Neural crest cell (in vitro differentiated cells): ENCODE data around the gene CCR2. TPM values are rescaled to one million over a fixed set of nuclear protein-coding genes. Genes with fewer than 3 reads are reported as not detected.

Experiments used
- DNase-seq: peaks from one replicate; pipeline ENCODE4 v3.0.0; 2021; ENCODE audit warnings: low read depth, mixed read lengths, low spot score
- H3K27ac Mint-ChIP-seq: one replicate; pipeline ENCODE4 v1.8.0; 2021; ENCODE audit warnings: mild to moderate bottlenecking, mixed read lengths; ENCODE audit not compliant: unreplicated experiment
- H3K27me3 Mint-ChIP-seq: 2 replicates; pipeline ENCODE4 v1.8.0; 2021; ENCODE audit warnings: low read depth, mild to moderate bottlenecking, mixed read lengths
- H3K36me3 Mint-ChIP-seq: 2 replicates; pipeline ENCODE4 v1.8.0; 2021; ENCODE audit warnings: low read depth, mild to moderate bottlenecking, mixed read lengths
- H3K4me1 Mint-ChIP-seq: 2 replicates; pipeline ENCODE4 v1.8.0; 2021; ENCODE audit warnings: mixed read lengths
- H3K4me3 Mint-ChIP-seq: one replicate; pipeline ENCODE4 v1.8.0; 2021; ENCODE audit warnings: mild to moderate bottlenecking, mixed read lengths
- H3K9me3 Mint-ChIP-seq: 2 replicates; pipeline ENCODE4 v1.8.0; 2021; ENCODE audit warnings: mixed read lengths
- CTCF ChIP-seq: fragments of 200-600 bp; sonication (generic); conservative IDR thresholded peaks from 2 replicates; pipeline ENCODE4 v1.5.0; 2021; ENCODE audit warnings: antibody characterized with exemption, mild to moderate bottlenecking
- total RNA-seq: library from RNA; stranded (reverse); gene quantifications from 2 replicates; pipeline ENCODE4 v1.2.1, GENCODE V29; 2021

Gene CCR2
- total RNA-seq, 1 donor from 2014 or later, result not detected

GRCh38 chr3:46371519-46372340 is 17.8 kb downstream of the CCR2 start:
- no peaks in the 10 kb centered on the region for H3K9me3 Mint-ChIP-seq
- H3K36me3 Mint-ChIP-seq, result no peaks in the 10 kb centered on the region
- peaks cover 59% of the 10 kb centered on the region for H3K27me3 Mint-ChIP-seq
- no peaks in the 10 kb centered on the region for H3K4me1 Mint-ChIP-seq
- no peak overlapping the region for H3K4me3 Mint-ChIP-seq
- no peak overlapping the region for H3K27ac Mint-ChIP-seq
- TF ChIP-seq CTCF, result no peak
- DNase-seq, result no peak

- H3K36me3 Mint-ChIP-seq, result no peaks in the 10 kb centered on the region
- H3K27me3 Mint-ChIP-seq, result peaks cover 66% of the 10 kb centered on the region
- no peaks in the 10 kb centered on the region for H3K4me1 Mint-ChIP-seq
- DNase-seq, result no peak
- no peaks in the 10 kb centered on the region for H3K9me3 Mint-ChIP-seq
- H3K27ac Mint-ChIP-seq, result no peak overlapping the region
- no peak overlapping the region for H3K4me3 Mint-ChIP-seq
- peak; percentile 58 for TF ChIP-seq CTCF
These were observed 18.8 kb downstream of the CCR2 start for GRCh38 chr3:46372492-46373359.

- DNase-seq, result no peak
- H3K9me3 Mint-ChIP-seq, result no peaks in the 10 kb centered on the region
- no peak for TF ChIP-seq CTCF
- no peaks in the 10 kb centered on the region for H3K4me1 Mint-ChIP-seq
- peaks cover 62% of the 10 kb centered on the region for H3K27me3 Mint-ChIP-seq
- no peak overlapping the region for H3K27ac Mint-ChIP-seq
- no peak overlapping the region for H3K4me3 Mint-ChIP-seq
- no peaks in the 10 kb centered on the region for H3K36me3 Mint-ChIP-seq
These were observed 20.8 kb downstream of the CCR2 start for GRCh38 chr3:46374755-46375154.

- DNase-seq, result no peak
- Mint-ChIP-seq H3K27me3 (peaks cover 60% of the 10 kb centered on the region), H3K4me1 (no peaks in the 10 kb centered on the region), H3K36me3 (no peaks in the 10 kb centered on the region), H3K4me3 (no peak overlapping the region), H3K9me3 (no peaks in the 10 kb centered on the region), H3K27ac (no peak overlapping the region)
- no peak for TF ChIP-seq CTCF
These were observed 21.3 kb downstream of the CCR2 start for GRCh38 chr3:46375218-46375617.

- H3K36me3 Mint-ChIP-seq, result no peaks in the 10 kb centered on the region
- no peak for DNase-seq
- no peaks in the 10 kb centered on the region for H3K4me1 Mint-ChIP-seq
- no peak overlapping the region for H3K4me3 Mint-ChIP-seq
- no peak for TF ChIP-seq CTCF
- no peak overlapping the region for H3K27ac Mint-ChIP-seq
- H3K9me3 Mint-ChIP-seq, result no peaks in the 10 kb centered on the region
- peaks cover 58% of the 10 kb centered on the region for H3K27me3 Mint-ChIP-seq
These were observed 21.9 kb downstream of the CCR2 start for GRCh38 chr3:46375814-46376213.
